Ovary (tissue), 3 donors: ENCODE measurements around the gene CUBN.

ENCODE experiments used
- CTCF ChIP-seq, 3 donors: fragments of 450-650 bp in 2 of 3; fragments of 200-600 bp in 1 of 3; IDR thresholded peaks; one replicate each; pipeline versions ENCODE4 v1.5.1 to v1.8.0; 2016 to 2022; ENCODE audit warnings: antibody characterized with exemption in 3 of 3, mild to moderate bottlenecking in 1 of 3
- EP300 ChIP-seq: sonication (generic); formaldehyde crosslinking; IDR thresholded peaks from one replicate; pipeline ENCODE4 v1.6.1; 2017; ENCODE audit warnings: antibody characterized with exemption
- donor health status: DM: no; HTN: no; CAD: no.

GRCh38 chr10:17004801-17005380 is 124.7 kb downstream of the CUBN start:
- TF ChIP-seq CTCF (IDR thresholded peaks at IDR 0.05) (no peak), EP300 (no peak)
